ENCODE measurements around the gene RAB4B.
"Not testable (repeated sequence)": the region's sequence is repeated elsewhere in the genome, so short reads cannot be mapped to it uniquely, and the experiment has no call there.

The RAB4B gene

DNA sequence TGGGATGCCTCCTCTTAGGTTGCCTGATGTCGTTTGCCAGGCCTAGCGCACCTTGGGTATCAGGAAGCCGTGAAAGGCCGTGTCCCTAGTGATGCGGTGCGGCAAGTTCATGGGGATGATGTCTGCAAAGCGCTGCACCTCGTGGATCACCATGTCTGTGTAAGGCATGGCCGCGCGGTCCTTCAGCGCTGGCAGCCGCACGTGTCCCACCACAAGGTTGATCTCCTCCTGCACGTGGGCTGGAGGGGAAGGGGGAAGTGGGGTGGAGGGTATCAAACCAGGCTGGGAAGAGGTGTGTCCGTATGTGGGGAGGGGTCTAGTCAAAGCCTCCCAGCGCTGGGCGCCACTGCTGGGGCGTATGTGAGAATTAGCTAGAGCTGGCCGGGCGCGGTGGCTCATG lies 44.1 kb downstream of the RAB4B start:
- Histone ChIP-seq H3K36me3 (ENCODE audit: control insufficient read depth, insufficient read depth, low read length) (no peaks in the 10 kb centered on the region), H3K9me3 (ENCODE audit: control insufficient read depth, low read length) (no peaks in the 10 kb centered on the region), H3K4me1 (ENCODE audit: control insufficient read depth, insufficient read depth, low read length, poor library complexity, severe bottlenecking) (peaks cover 12% of the 10 kb centered on the region), H3K4me3 (ENCODE audit: insufficient read depth, low read depth, low read length, poor library complexity, severe bottlenecking) (no peak overlapping the region), H3K27ac (ENCODE audit: insufficient read depth, low read length, poor library complexity, severe bottlenecking) (no peak overlapping the region), H3K27me3 (replicated peaks; ENCODE audit: control insufficient read depth, insufficient read depth, low read length, poor library complexity, severe bottlenecking) (no peaks in the 10 kb centered on the region)
- no peak for DNase-seq

DNA sequence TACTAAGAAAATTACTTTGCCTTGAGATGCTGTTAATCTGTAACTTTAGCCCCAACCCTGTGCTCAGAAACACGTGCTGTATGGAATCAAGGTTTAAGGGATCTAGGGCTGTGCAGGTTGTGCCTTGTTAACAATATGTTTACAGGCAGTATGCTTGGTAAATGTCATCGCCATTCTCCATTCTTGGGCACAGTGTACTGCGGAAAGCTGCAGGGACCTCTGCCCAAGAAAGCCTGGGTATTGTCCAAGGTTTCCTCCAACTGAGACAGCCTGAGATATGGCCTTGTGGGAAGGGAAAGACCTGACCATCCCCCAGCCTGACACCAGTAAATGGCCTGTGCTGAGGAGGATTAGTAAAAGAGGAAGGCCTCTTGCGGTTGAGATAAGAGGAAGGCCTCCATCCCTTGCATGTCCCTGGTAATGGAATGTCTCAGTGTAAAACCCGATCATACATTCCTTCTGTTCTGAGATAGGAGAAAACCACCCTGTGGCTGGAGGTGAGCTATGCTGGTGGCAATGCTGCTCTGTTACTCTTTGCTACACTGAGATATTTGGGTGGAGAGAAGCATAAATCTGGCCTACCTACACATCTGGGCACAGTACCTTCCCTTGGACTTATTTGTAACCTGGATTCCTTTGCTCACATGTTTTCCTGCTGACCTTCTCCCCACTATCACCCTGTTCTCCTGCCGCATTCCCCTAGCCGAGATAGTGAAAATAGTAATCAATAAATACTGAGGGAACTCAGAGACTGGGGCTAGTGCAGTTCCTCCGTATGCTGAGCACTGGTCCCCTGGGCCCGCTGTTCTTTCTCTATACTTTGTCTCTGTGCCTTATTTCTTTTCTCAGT lies 44.9 kb downstream of the RAB4B start:
- not testable (repeated sequence) for H3K36me3 ChIP-seq (ENCODE audit: control insufficient read depth, insufficient read depth, low read length); H3K27ac ChIP-seq (ENCODE audit: insufficient read depth, low read length, poor library complexity, severe bottlenecking); H3K27me3 ChIP-seq (replicated peaks; ENCODE audit: control insufficient read depth, insufficient read depth, low read length, poor library complexity, severe bottlenecking); DNase-seq; H3K9me3 ChIP-seq (ENCODE audit: control insufficient read depth, low read length); H3K4me3 ChIP-seq (ENCODE audit: insufficient read depth, low read depth, low read length, poor library complexity, severe bottlenecking)
- peaks cover 12% of the 10 kb centered on the region for H3K4me1 ChIP-seq (ENCODE audit: control insufficient read depth, insufficient read depth, low read length, poor library complexity, severe bottlenecking)

- not testable (repeated sequence) for H3K27me3 ChIP-seq (replicated peaks; ENCODE audit: control insufficient read depth, insufficient read depth, low read length, poor library complexity, severe bottlenecking); H3K4me1 ChIP-seq (ENCODE audit: control insufficient read depth, insufficient read depth, low read length, poor library complexity, severe bottlenecking); H3K9me3 ChIP-seq (ENCODE audit: control insufficient read depth, low read length); DNase-seq; H3K36me3 ChIP-seq (ENCODE audit: control insufficient read depth, insufficient read depth, low read length); H3K27ac ChIP-seq (ENCODE audit: insufficient read depth, low read length, poor library complexity, severe bottlenecking); H3K4me3 ChIP-seq (ENCODE audit: insufficient read depth, low read depth, low read length, poor library complexity, severe bottlenecking)
Observed at GRCh38 chr19:40824916-40825315, 46.9 kb downstream of the RAB4B start.

DNA sequence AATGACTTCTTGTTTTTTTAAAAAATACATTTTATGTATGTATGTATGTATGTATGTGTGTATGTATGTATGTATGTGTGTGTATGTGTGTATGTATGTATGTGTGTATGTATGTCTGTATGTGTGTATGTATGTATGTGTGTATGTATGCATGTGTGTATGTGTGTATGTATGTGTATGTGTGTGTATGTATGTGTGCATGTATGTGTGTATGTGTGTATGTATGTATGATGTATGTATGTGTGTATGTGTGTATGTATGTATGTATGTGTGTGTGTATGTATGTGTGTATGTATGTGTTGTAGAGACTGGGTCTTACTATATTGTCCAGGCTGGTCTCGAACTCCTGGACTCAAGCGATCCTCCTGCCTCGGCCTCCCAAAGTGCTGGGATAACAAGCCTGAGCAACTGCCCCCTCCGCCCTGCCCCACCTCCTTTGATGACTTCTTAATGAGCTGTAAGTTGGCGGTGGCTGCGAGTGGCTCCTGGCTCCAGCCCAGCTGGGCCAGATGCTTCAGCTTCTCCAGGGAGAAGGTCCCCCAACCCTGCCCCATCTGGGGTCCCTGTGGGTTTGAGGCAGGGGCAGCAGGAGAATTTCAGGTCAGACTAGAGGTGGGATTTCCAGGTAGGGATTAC lies 47.5 kb downstream of the RAB4B start:
- not testable (repeated sequence) for H3K4me3 ChIP-seq (ENCODE audit: insufficient read depth, low read depth, low read length, poor library complexity, severe bottlenecking); H3K4me1 ChIP-seq (ENCODE audit: control insufficient read depth, insufficient read depth, low read length, poor library complexity, severe bottlenecking); H3K27me3 ChIP-seq (replicated peaks; ENCODE audit: control insufficient read depth, insufficient read depth, low read length, poor library complexity, severe bottlenecking); DNase-seq; H3K9me3 ChIP-seq (ENCODE audit: control insufficient read depth, low read length); H3K27ac ChIP-seq (ENCODE audit: insufficient read depth, low read length, poor library complexity, severe bottlenecking); H3K36me3 ChIP-seq (ENCODE audit: control insufficient read depth, insufficient read depth, low read length)

DNA sequence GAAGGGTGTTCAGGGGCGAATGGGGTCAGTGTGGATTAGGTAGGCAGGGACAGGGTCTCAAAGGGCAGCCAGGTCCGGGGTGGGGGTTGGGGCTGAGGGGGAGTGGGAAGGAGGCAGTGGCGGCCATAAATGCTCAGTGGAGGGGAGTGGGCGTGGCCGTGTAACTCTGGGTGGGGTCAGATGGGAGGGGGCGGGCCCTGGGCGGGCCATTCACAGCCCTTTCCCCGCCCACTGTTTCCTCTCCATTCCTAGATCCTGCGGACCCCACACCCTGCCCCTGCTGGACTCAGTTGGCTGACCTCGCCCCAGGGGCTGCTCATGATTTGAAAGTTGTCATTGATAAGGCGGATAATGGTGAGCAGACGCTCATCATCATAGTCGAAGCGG lies 48.3 kb downstream of the RAB4B start:
- H3K4me1 ChIP-seq (ENCODE audit: control insufficient read depth, insufficient read depth, low read length, poor library complexity, severe bottlenecking); H3K36me3 ChIP-seq (ENCODE audit: control insufficient read depth, insufficient read depth, low read length); H3K27ac ChIP-seq (ENCODE audit: insufficient read depth, low read length, poor library complexity, severe bottlenecking); H3K4me3 ChIP-seq (ENCODE audit: insufficient read depth, low read depth, low read length, poor library complexity, severe bottlenecking); DNase-seq; H3K27me3 ChIP-seq (replicated peaks; ENCODE audit: control insufficient read depth, insufficient read depth, low read length, poor library complexity, severe bottlenecking); H3K9me3 ChIP-seq (ENCODE audit: control insufficient read depth, low read length): not testable (repeated sequence)

- not testable (repeated sequence) for H3K27ac ChIP-seq (ENCODE audit: insufficient read depth, low read length, poor library complexity, severe bottlenecking); H3K4me1 ChIP-seq (ENCODE audit: control insufficient read depth, insufficient read depth, low read length, poor library complexity, severe bottlenecking); H3K4me3 ChIP-seq (ENCODE audit: insufficient read depth, low read depth, low read length, poor library complexity, severe bottlenecking); H3K27me3 ChIP-seq (replicated peaks; ENCODE audit: control insufficient read depth, insufficient read depth, low read length, poor library complexity, severe bottlenecking); H3K9me3 ChIP-seq (ENCODE audit: control insufficient read depth, low read length); H3K36me3 ChIP-seq (ENCODE audit: control insufficient read depth, insufficient read depth, low read length)
- peak; percentile 31 to 65 (median 57) for DNase-seq
Observed at GRCh38 chr19:40826699-40827385, 48.8 kb downstream of the RAB4B start.

DNA sequence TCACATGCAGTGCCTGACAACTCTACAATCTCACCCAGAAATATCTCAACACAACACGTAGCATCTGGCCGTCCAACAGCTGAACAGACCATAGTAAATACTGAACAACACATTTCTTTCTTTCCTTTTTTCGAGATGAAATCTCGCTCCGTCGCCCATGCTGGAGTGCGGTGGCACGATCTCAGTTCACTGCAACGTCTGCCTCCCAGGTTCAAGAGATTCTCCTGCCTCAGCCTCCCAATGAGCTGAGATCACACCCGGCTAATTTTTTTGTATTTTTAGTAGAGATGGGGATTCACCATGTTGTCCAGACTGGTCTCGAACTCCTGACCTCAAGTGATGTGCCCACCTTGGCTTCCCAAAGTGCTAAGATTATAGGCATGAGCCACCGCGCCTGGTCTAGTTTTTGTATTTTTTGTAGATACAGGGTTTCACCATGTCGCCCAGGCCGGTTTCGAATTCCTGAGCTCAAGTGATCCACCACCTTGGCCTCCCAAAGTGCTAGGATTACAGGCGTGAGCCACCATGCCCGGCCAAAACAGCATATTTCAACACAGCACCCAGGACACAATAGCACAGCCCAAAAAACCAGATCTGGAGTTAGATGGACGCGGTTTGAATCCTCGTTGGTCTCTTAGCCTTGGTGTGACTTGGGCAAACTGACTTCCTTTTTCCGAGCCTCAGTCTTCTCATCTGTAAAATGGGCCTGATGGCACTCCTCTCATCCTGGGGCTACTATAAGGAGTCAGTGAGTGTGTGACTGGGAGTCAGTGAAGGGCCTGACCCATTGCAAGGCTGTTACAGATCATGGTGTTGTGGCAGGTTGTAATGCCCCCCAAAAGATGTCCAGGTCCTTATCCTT lies 49.6 kb downstream of the RAB4B start:
- Histone ChIP-seq H3K4me1 (ENCODE audit: control insufficient read depth, insufficient read depth, low read length, poor library complexity, severe bottlenecking) (peaks cover 3% of the 10 kb centered on the region), H3K27me3 (replicated peaks; ENCODE audit: control insufficient read depth, insufficient read depth, low read length, poor library complexity, severe bottlenecking) (no peaks in the 10 kb centered on the region), H3K9me3 (ENCODE audit: control insufficient read depth, low read length) (no peaks in the 10 kb centered on the region), H3K27ac (ENCODE audit: insufficient read depth, low read length, poor library complexity, severe bottlenecking) (no peak overlapping the region), H3K4me3 (ENCODE audit: insufficient read depth, low read depth, low read length, poor library complexity, severe bottlenecking) (no peak overlapping the region), H3K36me3 (ENCODE audit: control insufficient read depth, insufficient read depth, low read length) (no peaks in the 10 kb centered on the region)
- DNase-seq: no peak

- H3K36me3 ChIP-seq (ENCODE audit: control insufficient read depth, insufficient read depth, low read length): no peaks in the 10 kb centered on the region
- DNase-seq: no peak
- H3K27ac ChIP-seq (ENCODE audit: insufficient read depth, low read length, poor library complexity, severe bottlenecking): no peak overlapping the region
Observed at GRCh38 chr19:40829205-40829604, 51.2 kb downstream of the RAB4B start.

DNA sequence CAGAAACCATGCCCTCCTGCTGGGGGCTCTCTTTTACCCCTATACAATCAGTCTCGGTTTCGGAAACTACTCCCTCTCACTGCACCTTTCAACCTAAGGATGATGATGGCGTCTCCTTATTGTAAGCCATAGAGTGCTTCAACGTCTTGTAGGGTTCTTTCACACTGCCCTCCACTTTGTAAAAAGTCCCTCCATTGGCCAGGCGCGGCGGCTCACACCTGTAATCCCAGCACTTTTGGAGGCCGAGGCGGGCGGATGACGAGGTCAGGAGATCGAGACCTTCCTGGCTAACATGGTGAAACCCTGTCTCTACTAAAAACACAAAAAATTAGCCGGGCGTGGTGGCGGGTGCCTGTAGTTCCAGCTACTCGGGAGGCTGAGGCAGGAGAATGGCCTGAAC lies 52.7 kb downstream of the RAB4B start:
- H3K36me3 ChIP-seq (ENCODE audit: control insufficient read depth, insufficient read depth, low read length); H3K4me1 ChIP-seq (ENCODE audit: control insufficient read depth, insufficient read depth, low read length, poor library complexity, severe bottlenecking); H3K4me3 ChIP-seq (ENCODE audit: insufficient read depth, low read depth, low read length, poor library complexity, severe bottlenecking); DNase-seq; H3K27me3 ChIP-seq (replicated peaks; ENCODE audit: control insufficient read depth, insufficient read depth, low read length, poor library complexity, severe bottlenecking); H3K9me3 ChIP-seq (ENCODE audit: control insufficient read depth, low read length); H3K27ac ChIP-seq (ENCODE audit: insufficient read depth, low read length, poor library complexity, severe bottlenecking): not testable (repeated sequence)

More at GRCh38 chr19:40829205-40829604, 51.2 kb downstream of the RAB4B start:
- no peak overlapping the region for H3K4me3 ChIP-seq (ENCODE audit: insufficient read depth, low read depth, low read length, poor library complexity, severe bottlenecking)
- no peaks in the 10 kb centered on the region for H3K9me3 ChIP-seq (ENCODE audit: control insufficient read depth, low read length)
- H3K4me1 ChIP-seq (ENCODE audit: control insufficient read depth, insufficient read depth, low read length, poor library complexity, severe bottlenecking): peaks cover 3% of the 10 kb centered on the region
- no peaks in the 10 kb centered on the region for H3K27me3 ChIP-seq (replicated peaks; ENCODE audit: control insufficient read depth, insufficient read depth, low read length, poor library complexity, severe bottlenecking)
